HepG2 (cell line): ENCODE data around the gene UNC13D. TPM values are rescaled to one million over a fixed set of nuclear protein-coding genes. Genes with fewer than 3 reads are reported as not detected.
A peak's percentile ranks its signal among the peaks of the same experiment; 100 is the strongest.

Experiments used
- CENPT ChIP-seq: sonication (generic); formaldehyde crosslinking; IDR thresholded peaks from 2 replicates; pipeline ENCODE4 v1.8.0; 2022; ENCODE audit warnings: low read depth, mild to moderate bottlenecking, moderate library complexity, missing genetic modification reagents
- CHD4 ChIP-seq: fragments of 200-600 bp; sonication (generic); IDR thresholded peaks from 2 replicates; pipeline ENCODE4 v1.7.0; 2017; ENCODE audit warnings: mild to moderate bottlenecking, low read length, borderline replicate concordance
- HMG20A ChIP-seq: IDR thresholded peaks from 2 replicates; pipeline ENCODE4 v1.6.1; 2016; ENCODE audit warnings: borderline replicate concordance
- NBN ChIP-seq: fragments of 450-650 bp; conservative IDR thresholded peaks from 2 replicates; pipeline ENCODE4 v1.6.1; 2017
- NFIC ChIP-seq: IDR thresholded peaks from 2 replicates; pipeline ENCODE4 v1.6.1; 2012; ENCODE audit warnings: mild to moderate bottlenecking, low read length, inconsistent platforms
- NFRKB ChIP-seq: fragments of 450-650 bp; IDR thresholded peaks from 2 replicates; pipeline ENCODE4 v1.6.1; 2017
- NKX3-1 ChIP-seq: sonication (generic); formaldehyde crosslinking; IDR thresholded peaks from 2 replicates; pipeline ENCODE4 v1.5.0; 2020; ENCODE audit warnings: missing genetic modification reagents
- PAWR ChIP-seq: sonication (generic); formaldehyde crosslinking; IDR thresholded peaks from 2 replicates; pipeline ENCODE4 v1.4.0; 2020; ENCODE audit warnings: missing genetic modification reagents, mild to moderate bottlenecking, borderline replicate concordance
- PAX8 ChIP-seq: sonication (generic); formaldehyde crosslinking; IDR thresholded peaks from 2 replicates; pipeline ENCODE4 v1.8.0; 2022; ENCODE audit warnings: mild to moderate bottlenecking, missing genetic modification reagents, borderline replicate concordance
- RNF2 ChIP-seq: fragments of 450-650 bp; conservative IDR thresholded peaks from 2 replicates; pipeline ENCODE4 v1.6.1; 2016; ENCODE audit warnings: low read depth
- SMARCC2 ChIP-seq: fragments of 450-650 bp; IDR thresholded peaks from 2 replicates; pipeline ENCODE4 v1.6.1; 2017; ENCODE audit warnings: antibody characterized with exemption, mild to moderate bottlenecking
- ZNF12 ChIP-seq: sonication (generic); formaldehyde crosslinking; IDR thresholded peaks from 2 replicates; pipeline ENCODE4 v1.5.0; 2020; ENCODE audit warnings: missing genetic modification reagents
- ZNF256 ChIP-seq: sonication (generic); formaldehyde crosslinking; conservative IDR thresholded peaks from 2 replicates; pipeline ENCODE4 v1.4.0; 2020; ENCODE audit warnings: missing genetic modification reagents
- ZNF749 ChIP-seq: sonication (generic); formaldehyde crosslinking; IDR thresholded peaks from 2 replicates; pipeline ENCODE4 v1.8.0; 2022; ENCODE audit warnings: mild to moderate bottlenecking, missing genetic modification reagents, moderate library complexity, borderline replicate concordance
- ZNF766 ChIP-seq: sonication (generic); formaldehyde crosslinking; IDR thresholded peaks from 2 replicates; pipeline ENCODE4 v1.5.0; 2020; ENCODE audit warnings: missing genetic modification reagents, borderline replicate concordance
- ZNF841 ChIP-seq: sonication (generic); formaldehyde crosslinking; IDR thresholded peaks from 2 replicates; pipeline ENCODE4 v1.8.1; 2023; ENCODE audit warnings: missing genetic modification reagents, borderline replicate concordance
- polyA plus RNA-seq, 8 experiments: library from polyadenylated mRNA; depleted of rRNA in 3 of 8; stranded (reverse) in 7 of 8; unstranded in 1 of 8; fragments of >200 nt; fragmentation: Illumina TruSeq in 4 of 8; extraction: Trizol in 4 of 8; gene quantifications; 2 replicates each; pipeline versions ENCODE4 v1.2.1 to v1.2.3, GENCODE V29; 2011 to 2016; ENCODE audit warnings: low read depth in 4 of 8, missing spikeins in 1 of 8, mixed read lengths in 1 of 8; ENCODE audit not compliant: insufficient read depth in 1 of 8
- total RNA-seq, 5 experiments: library from RNA; depleted of rRNA; stranded (reverse); fragments of >200 nt; fragmentation: Illumina TruSeq; extraction: Trizol; gene quantifications; 2 replicates each; pipeline ENCODE4 v1.2.3, GENCODE V29; 2016; ENCODE audit warnings: low read depth in 1 of 5
- TF ChIP-seq, protein P1 (sequence below): sonication (generic); formaldehyde crosslinking; conservative IDR thresholded peaks from 2 replicates; pipeline ENCODE4 v1.8.1; 2023; ENCODE audit warnings: missing genetic modification reagents
- TF ChIP-seq, protein P2 (sequence below): sonication (generic); formaldehyde crosslinking; IDR thresholded peaks from 2 replicates; pipeline ENCODE4; 2020; ENCODE audit warnings: missing genetic modification reagents, mild to moderate bottlenecking, borderline replicate concordance
- TF ChIP-seq, protein P3 (sequence below): sonication (generic); formaldehyde crosslinking; IDR thresholded peaks from 2 replicates; pipeline ENCODE4 v1.8.1; 2023; ENCODE audit warnings: missing genetic modification reagents, mild to moderate bottlenecking, borderline replicate concordance
- TF ChIP-seq, protein P4 (sequence below): sonication (generic); formaldehyde crosslinking; IDR thresholded peaks from 2 replicates; pipeline ENCODE4 v1.4.0; 2020; ENCODE audit warnings: missing genetic modification reagents, borderline replicate concordance

The UNC13D gene
- total and polyA plus RNA-seq, 2 of the 13 experiments (the other 11 are each of a cell fraction or from before 2014, with no cell fraction given), result 29.7 to 42.7 TPM

DNA sequence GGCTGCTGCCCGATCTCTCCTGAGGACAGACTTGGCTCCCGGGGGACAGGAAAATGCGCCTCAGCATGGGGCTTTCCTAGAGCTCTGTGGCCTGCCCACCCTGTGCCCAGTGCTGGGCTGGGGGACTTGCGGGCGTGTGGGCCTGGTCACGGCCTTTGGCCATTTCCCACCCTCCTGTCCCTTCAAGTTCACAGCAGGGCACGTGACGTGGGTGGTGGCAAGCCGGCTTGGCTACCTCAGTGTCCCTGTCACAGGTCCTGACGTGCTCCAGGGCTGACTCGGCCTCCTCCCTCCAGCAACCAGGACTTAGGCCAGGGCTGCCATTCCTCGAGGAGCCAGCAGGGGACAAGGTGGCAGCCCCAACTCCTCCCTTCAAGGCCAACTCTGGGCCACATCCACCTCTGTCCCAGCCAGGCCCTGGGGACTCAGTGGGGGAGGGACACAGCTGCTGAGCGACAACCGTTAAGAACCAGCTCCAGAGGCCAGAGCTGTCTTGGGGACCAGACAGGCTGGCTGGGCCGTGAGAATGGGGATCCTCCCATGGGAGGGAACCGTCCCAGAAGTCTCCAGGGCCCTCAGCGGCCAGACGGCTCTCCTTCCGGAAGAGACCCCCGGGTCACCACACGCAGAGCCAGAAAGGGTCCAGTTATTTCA is 981 bp upstream of the UNC13D start (continued):
- no peak for TF ChIP-seq HMG20A (CRISPR knock-in tag)
- TF ChIP-seq NFRKB, result no peak
- TF ChIP-seq, protein P1, sequence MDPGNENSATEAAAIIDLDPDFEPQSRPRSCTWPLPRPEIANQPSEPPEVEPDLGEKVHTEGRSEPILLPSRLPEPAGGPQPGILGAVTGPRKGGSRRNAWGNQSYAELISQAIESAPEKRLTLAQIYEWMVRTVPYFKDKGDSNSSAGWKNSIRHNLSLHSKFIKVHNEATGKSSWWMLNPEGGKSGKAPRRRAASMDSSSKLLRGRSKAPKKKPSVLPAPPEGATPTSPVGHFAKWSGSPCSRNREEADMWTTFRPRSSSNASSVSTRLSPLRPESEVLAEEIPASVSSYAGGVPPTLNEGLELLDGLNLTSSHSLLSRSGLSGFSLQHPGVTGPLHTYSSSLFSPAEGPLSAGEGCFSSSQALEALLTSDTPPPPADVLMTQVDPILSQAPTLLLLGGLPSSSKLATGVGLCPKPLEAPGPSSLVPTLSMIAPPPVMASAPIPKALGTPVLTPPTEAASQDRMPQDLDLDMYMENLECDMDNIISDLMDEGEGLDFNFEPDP, result no peak
- TF ChIP-seq NBN, result no peak
- TF ChIP-seq CHD4, result peak; percentile 56; the same call in 1 of the 2 replicates
- no peak for TF ChIP-seq NKX3-1 (CRISPR knock-in tag)
- TF ChIP-seq, protein P2, sequence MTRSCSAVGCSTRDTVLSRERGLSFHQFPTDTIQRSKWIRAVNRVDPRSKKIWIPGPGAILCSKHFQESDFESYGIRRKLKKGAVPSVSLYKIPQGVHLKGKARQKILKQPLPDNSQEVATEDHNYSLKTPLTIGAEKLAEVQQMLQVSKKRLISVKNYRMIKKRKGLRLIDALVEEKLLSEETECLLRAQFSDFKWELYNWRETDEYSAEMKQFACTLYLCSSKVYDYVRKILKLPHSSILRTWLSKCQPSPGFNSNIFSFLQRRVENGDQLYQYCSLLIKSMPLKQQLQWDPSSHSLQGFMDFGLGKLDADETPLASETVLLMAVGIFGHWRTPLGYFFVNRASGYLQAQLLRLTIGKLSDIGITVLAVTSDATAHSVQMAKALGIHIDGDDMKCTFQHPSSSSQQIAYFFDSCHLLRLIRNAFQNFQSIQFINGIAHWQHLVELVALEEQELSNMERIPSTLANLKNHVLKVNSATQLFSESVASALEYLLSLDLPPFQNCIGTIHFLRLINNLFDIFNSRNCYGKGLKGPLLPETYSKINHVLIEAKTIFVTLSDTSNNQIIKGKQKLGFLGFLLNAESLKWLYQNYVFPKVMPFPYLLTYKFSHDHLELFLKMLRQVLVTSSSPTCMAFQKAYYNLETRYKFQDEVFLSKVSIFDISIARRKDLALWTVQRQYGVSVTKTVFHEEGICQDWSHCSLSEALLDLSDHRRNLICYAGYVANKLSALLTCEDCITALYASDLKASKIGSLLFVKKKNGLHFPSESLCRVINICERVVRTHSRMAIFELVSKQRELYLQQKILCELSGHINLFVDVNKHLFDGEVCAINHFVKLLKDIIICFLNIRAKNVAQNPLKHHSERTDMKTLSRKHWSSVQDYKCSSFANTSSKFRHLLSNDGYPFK (CRISPR knock-in tag), result no peak
- TF ChIP-seq, protein P3, sequence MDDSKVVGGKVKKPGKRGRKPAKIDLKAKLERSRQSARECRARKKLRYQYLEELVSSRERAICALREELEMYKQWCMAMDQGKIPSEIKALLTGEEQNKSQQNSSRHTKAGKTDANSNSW (CRISPR knock-in tag), result 0 out of 2 replicates have a peak, but pooled peaks have one; percentile 48
- no peak for TF ChIP-seq ZNF256
- no peak; the same call in 1 of the 2 replicates for TF ChIP-seq ZNF12 (CRISPR knock-in tag)
- no peak for TF ChIP-seq CENPT (CRISPR knock-in tag)
- no peak for TF ChIP-seq ZNF766
- no peak for TF ChIP-seq PAX8 (CRISPR knock-in tag)
- TF ChIP-seq, protein P4, sequence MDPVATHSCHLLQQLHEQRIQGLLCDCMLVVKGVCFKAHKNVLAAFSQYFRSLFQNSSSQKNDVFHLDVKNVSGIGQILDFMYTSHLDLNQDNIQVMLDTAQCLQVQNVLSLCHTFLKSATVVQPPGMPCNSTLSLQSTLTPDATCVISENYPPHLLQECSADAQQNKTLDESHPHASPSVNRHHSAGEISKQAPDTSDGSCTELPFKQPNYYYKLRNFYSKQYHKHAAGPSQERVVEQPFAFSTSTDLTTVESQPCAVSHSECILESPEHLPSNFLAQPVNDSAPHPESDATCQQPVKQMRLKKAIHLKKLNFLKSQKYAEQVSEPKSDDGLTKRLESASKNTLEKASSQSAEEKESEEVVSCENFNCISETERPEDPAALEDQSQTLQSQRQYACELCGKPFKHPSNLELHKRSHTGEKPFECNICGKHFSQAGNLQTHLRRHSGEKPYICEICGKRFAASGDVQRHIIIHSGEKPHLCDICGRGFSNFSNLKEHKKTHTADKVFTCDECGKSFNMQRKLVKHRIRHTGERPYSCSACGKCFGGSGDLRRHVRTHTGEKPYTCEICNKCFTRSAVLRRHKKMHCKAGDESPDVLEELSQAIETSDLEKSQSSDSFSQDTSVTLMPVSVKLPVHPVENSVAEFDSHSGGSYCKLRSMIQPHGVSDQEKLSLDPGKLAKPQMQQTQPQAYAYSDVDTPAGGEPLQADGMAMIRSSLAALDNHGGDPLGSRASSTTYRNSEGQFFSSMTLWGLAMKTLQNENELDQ (CRISPR knock-in tag), result no peak
- TF ChIP-seq ZNF841, result no peak
- TF ChIP-seq ZNF749 (CRISPR knock-in tag), result no peak
- no peak for TF ChIP-seq SMARCC2
- TF ChIP-seq PAWR (CRISPR knock-in tag), result no peak
- TF ChIP-seq RNF2, result 0 out of 2 replicates have a peak, but pooled peaks have one; percentile 49
- no peak for TF ChIP-seq NFIC
